ENCODE results near the gene NR0B2.

DNA sequence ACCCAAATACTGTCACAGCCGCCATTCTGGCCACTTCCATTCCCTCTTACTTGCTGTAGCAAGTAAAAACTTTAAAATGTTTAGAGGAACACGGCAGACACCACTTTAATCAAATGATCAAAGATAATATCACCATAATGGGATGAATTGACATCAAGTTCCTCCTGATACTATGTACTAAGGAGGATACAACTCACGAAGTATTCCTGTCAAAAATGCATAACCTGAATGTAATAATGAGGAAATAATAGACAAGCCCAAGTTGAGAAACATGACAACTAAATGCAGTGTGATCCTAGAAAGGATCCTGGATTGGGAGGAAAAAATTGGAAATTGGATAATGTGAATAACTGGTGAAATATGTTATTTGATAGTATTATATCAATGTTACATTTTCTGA is 42.5 kb upstream of the NR0B2 start:
- TF ChIP-seq, protein P1, sequence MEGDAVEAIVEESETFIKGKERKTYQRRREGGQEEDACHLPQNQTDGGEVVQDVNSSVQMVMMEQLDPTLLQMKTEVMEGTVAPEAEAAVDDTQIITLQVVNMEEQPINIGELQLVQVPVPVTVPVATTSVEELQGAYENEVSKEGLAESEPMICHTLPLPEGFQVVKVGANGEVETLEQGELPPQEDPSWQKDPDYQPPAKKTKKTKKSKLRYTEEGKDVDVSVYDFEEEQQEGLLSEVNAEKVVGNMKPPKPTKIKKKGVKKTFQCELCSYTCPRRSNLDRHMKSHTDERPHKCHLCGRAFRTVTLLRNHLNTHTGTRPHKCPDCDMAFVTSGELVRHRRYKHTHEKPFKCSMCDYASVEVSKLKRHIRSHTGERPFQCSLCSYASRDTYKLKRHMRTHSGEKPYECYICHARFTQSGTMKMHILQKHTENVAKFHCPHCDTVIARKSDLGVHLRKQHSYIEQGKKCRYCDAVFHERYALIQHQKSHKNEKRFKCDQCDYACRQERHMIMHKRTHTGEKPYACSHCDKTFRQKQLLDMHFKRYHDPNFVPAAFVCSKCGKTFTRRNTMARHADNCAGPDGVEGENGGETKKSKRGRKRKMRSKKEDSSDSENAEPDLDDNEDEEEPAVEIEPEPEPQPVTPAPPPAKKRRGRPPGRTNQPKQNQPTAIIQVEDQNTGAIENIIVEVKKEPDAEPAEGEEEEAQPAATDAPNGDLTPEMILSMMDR (IDR thresholded peaks at IDR 0.05; ENCODE audit: insufficient read depth, low read depth, low read length): no peak
- no peak for TF ChIP-seq EZH2 (IDR thresholded peaks at IDR 0.05; ENCODE audit: insufficient read depth, low read length)

All from astrocyte (in vitro differentiated cells and primary cell).